GM12878 (cell line): ENCODE measurements around the gene CTNNA3. TPM values are rescaled to one million over a fixed set of nuclear protein-coding genes. Genes with fewer than 3 reads are reported as not detected.

Experiments used
- ATAC-seq: fragments of 200-7000 bp; cut with Tn5 transposase; 3 replicates; pipeline ENCODE4 v1.9.1; 2020; ENCODE audit warnings: mild to moderate bottlenecking, moderate library complexity
- BruUV-seq: library from RNA; stranded (reverse); fragments of 400-500 nt; replicated peaks from 2 replicates; lab custom pipeline; 2021; lab: Mats Ljungman, UMichigan
- CTCF ChIA-PET: fragments of 300-600 bp; sonication (Branson Sonifier 250); formaldehyde crosslinking; extraction: SDS; loops from one replicate; lab custom pipeline; 2021; ENCODE audit warnings: inconsistent platforms; lab: Yijun Ruan, JAX
- POLR2A ChIA-PET: fragments of 350-600 bp; formaldehyde crosslinking; extraction: SDS; loops from one replicate; lab custom pipeline; 2021; ENCODE audit warnings: inconsistent platforms; lab: Charles Lee
- RAD21 ChIA-PET: fragments of 300-600 bp; sonication (Branson Sonifier 250); formaldehyde crosslinking; loops from one replicate; lab custom pipeline; 2023; ENCODE audit warnings: antibody characterized with exemption; ENCODE audit not compliant: unreplicated experiment; lab: Charles Lee
- SMC1A ChIA-PET: fragments of 300-600 bp; sonication (Branson Sonifier 250); formaldehyde crosslinking; loops from one replicate; lab custom pipeline; 2023; ENCODE audit not compliant: unreplicated experiment, uncharacterized antibody; lab: Charles Lee
- DNase-seq: peaks from one replicate; pipeline ENCODE4 v3.0.0-alpha.2; 2011; ENCODE audit warnings: low read depth, low spot score
- FAIRE-seq: peaks from 3 replicates; lab custom pipeline; 2011; peaks lifted over from hg19 to GRCh38; lab: Jason Lieb, UNC
- H2AFZ ChIP-seq: 2 replicates; pipeline ENCODE4 v1.6.0; 2011; ENCODE audit warnings: low read depth, low read length, control low read depth; ENCODE audit not compliant: control insufficient read depth
- H3K27ac ChIP-seq: 2 replicates; pipeline ENCODE4 v1.5.1; 2011; ENCODE audit warnings: control low read depth; ENCODE audit not compliant: control insufficient read depth, insufficient read depth
- H3K27me3 ChIP-seq, 2 experiments: replicated peaks in 1 of 2; 2 replicates each; pipeline versions ENCODE4 v1.6.0 to v1.6.1; 2011; ENCODE audit warnings: low read length in 1 of 2; ENCODE audit not compliant: control insufficient read depth in 2 of 2, insufficient read depth in 2 of 2
- H3K36me3 ChIP-seq, 2 experiments: 2 replicates each; pipeline ENCODE4 v1.5.1; 2011; ENCODE audit warnings: low read length in 1 of 2; ENCODE audit not compliant: control insufficient read depth in 2 of 2, insufficient read depth in 2 of 2
- H3K4me1 ChIP-seq: 2 replicates; pipeline ENCODE4 v1.6.1; 2011; ENCODE audit warnings: mild to moderate bottlenecking, low read length, moderate library complexity, mixed read lengths; ENCODE audit not compliant: control insufficient read depth, insufficient read depth
- H3K4me2 ChIP-seq: 2 replicates; pipeline ENCODE4 v1.6.0; 2011; ENCODE audit warnings: control low read depth; ENCODE audit not compliant: control insufficient read depth, insufficient read depth
- H3K4me3 ChIP-seq: fragments of 200-600 bp; sonication (generic); 2 replicates; pipeline ENCODE4 v1.5.1; 2016
- H3K79me2 ChIP-seq: 2 replicates; pipeline ENCODE4 v1.6.0; 2011; ENCODE audit warnings: low read length; ENCODE audit not compliant: control insufficient read depth, insufficient read depth
- H3K9ac ChIP-seq: 2 replicates; pipeline ENCODE4 v1.8.0; 2011; ENCODE audit warnings: low read length, control low read depth, mixed read lengths; ENCODE audit not compliant: control insufficient read depth, insufficient read depth
- H3K9me3 ChIP-seq: replicated peaks from 3 replicates; pipeline ENCODE4 v1.5.1; 2011; ENCODE audit warnings: mild to moderate bottlenecking, low read length; ENCODE audit not compliant: control insufficient read depth, insufficient read depth
- H4K20me1 ChIP-seq: 2 replicates; pipeline ENCODE4 v1.6.0; 2011; ENCODE audit not compliant: control insufficient read depth, insufficient read depth
- BRCA1 ChIP-seq: IDR thresholded peaks from 2 replicates; pipeline ENCODE4 v1.6.1; 2011; ENCODE audit warnings: low read depth, low read length, improper control_type of control experiment
- EZH2 ChIP-seq: IDR thresholded peaks from 2 replicates; pipeline ENCODE4 v1.6.1; 2012; ENCODE audit warnings: low read depth, mild to moderate bottlenecking, control low read depth, inconsistent platforms, low read length, borderline replicate concordance; ENCODE audit not compliant: control insufficient read depth
- KLF5 ChIP-seq: fragments of 450-650 bp; IDR thresholded peaks from 2 replicates; pipeline ENCODE4 v1.6.1; 2014; ENCODE audit warnings: mild to moderate bottlenecking; ENCODE audit not compliant: partially characterized antibody
- MYC ChIP-seq: IDR thresholded peaks from 2 replicates; pipeline ENCODE4 v1.6.1; 2011; ENCODE audit warnings: mild to moderate bottlenecking, low read length, moderate library complexity, inconsistent platforms; ENCODE audit not compliant: insufficient read depth, insufficient replicate concordance, insufficient read length, severe bottlenecking
- NFXL1 ChIP-seq: fragments of 450-650 bp; IDR thresholded peaks from 2 replicates; pipeline ENCODE4 v1.6.1; 2017; ENCODE audit warnings: antibody characterized with exemption, mild to moderate bottlenecking, borderline replicate concordance
- NR2C1 ChIP-seq: fragments of 450-650 bp; IDR thresholded peaks from 2 replicates; pipeline ENCODE4 v1.6.1; 2017; ENCODE audit warnings: antibody characterized with exemption, mild to moderate bottlenecking, moderate library complexity
- NRF1 ChIP-seq: conservative IDR thresholded peaks from 2 replicates; pipeline ENCODE4 v1.6.1; 2011; ENCODE audit warnings: mild to moderate bottlenecking, low read depth, low read length, improper control_type of control experiment
- PML ChIP-seq: IDR thresholded peaks from 2 replicates; pipeline ENCODE4 v1.6.1; 2012; ENCODE audit warnings: low read length, inconsistent platforms
- POU2F2 ChIP-seq: IDR thresholded peaks from 3 replicates; pipeline ENCODE4 v1.6.1; 2011; ENCODE audit warnings: low read depth, mild to moderate bottlenecking, low read length, borderline replicate concordance
- RCOR1 ChIP-seq: conservative IDR thresholded peaks from 2 replicates; pipeline ENCODE4 v1.6.1; 2012; ENCODE audit warnings: low read depth, low read length, improper control_type of control experiment
- SREBF2 ChIP-seq: IDR thresholded peaks from 2 replicates; pipeline ENCODE4 v1.6.1; 2012; ENCODE audit warnings: mild to moderate bottlenecking, low read length
- SRF ChIP-seq, 2 experiments: IDR thresholded peaks; 2 replicates each; pipeline ENCODE4 v1.6.1; 2011; ENCODE audit warnings: low read depth in 2 of 2, low read length in 2 of 2, mild to moderate bottlenecking in 1 of 2, moderate library complexity in 1 of 2
- TCF7 ChIP-seq: IDR thresholded peaks from 2 replicates; pipeline ENCODE4 v1.6.1; 2014; ENCODE audit warnings: antibody characterized with exemption, borderline replicate concordance
- ZNF622 ChIP-seq: fragments of 450-650 bp; IDR thresholded peaks from 2 replicates; pipeline ENCODE4 v1.6.1; 2017; ENCODE audit warnings: mild to moderate bottlenecking, inconsistent platforms
- ZSCAN29 ChIP-seq: fragments of 450-650 bp; IDR thresholded peaks from 2 replicates; pipeline ENCODE4 v1.6.1; 2017; ENCODE audit warnings: mild to moderate bottlenecking, moderate library complexity
- WGBS: methylation state at CpG from one replicate; pipeline ENCODE4 v1.1.6; 2016; ENCODE audit warnings: low lambda C conversion rate; ENCODE audit not compliant: insufficient replicate concordance, insufficient coverage; ENCODE audit errors: missing lambda C conversion rate; 5-methylcytosine and 5-hydroxymethylcytosine counted together
- in situ Hi-C: fragments of 300-500 bp; cut with MboI; formaldehyde crosslinking; loops from 9 replicates; pipeline ENCODE4 v1.14.3; 2018; ENCODE audit warnings: mixed read lengths
- intact Hi-C: fragments of 100-400 bp; cut with micrococcal nuclease; formaldehyde crosslinking; loops from one replicate; pipeline ENCODE4 v1.14.2; 2022; ENCODE audit not compliant: unreplicated experiment
- polyA plus RNA-seq, 11 experiments: library from polyadenylated mRNA; depleted of rRNA in 4 of 11; unstranded in 6 of 11; stranded (reverse) in 5 of 11; fragments of >200 nt; fragmentation: Nextera tagmentation in 4 of 11; fragmentation: Illumina TruSeq in 1 of 11; extraction: Ambion mirVana in 4 of 11; extraction: Trizol in 1 of 11; gene quantifications; 1 replicate in 1 of 11; 2 replicates in 10 of 11; pipeline versions ENCODE4 v1.2.1 to v1.2.3, GENCODE V29; 2011 to 2016; ENCODE audit warnings: inconsistent platforms in 2 of 11, missing spikeins in 2 of 11, low read depth in 1 of 11
- total RNA-seq, 4 experiments: library from RNA; depleted of rRNA in 3 of 4; stranded (reverse); fragments of >200 nt in 3 of 4; fragmentation: Illumina TruSeq in 1 of 4; extraction: Trizol in 1 of 4; gene quantifications; 2 replicates each; pipeline versions ENCODE4 v1.2.1 to v1.2.3, GENCODE V29; 2013 to 2021
- TF ChIP-seq, protein P1 (sequence below): fragments of 450-650 bp; formaldehyde crosslinking; IDR thresholded peaks from 2 replicates; pipeline ENCODE4 v1.5.0; 2022; ENCODE audit warnings: mild to moderate bottlenecking, missing genetic modification characterization

CTNNA3 gene
- total and polyA plus RNA-seq, 10 of the 15 experiments (the other 5 are each of a cell fraction or from before 2014, with no cell fraction given) = under 0.01 to 4.5 (median 0.22) TPM; not detected in 2

DNA sequence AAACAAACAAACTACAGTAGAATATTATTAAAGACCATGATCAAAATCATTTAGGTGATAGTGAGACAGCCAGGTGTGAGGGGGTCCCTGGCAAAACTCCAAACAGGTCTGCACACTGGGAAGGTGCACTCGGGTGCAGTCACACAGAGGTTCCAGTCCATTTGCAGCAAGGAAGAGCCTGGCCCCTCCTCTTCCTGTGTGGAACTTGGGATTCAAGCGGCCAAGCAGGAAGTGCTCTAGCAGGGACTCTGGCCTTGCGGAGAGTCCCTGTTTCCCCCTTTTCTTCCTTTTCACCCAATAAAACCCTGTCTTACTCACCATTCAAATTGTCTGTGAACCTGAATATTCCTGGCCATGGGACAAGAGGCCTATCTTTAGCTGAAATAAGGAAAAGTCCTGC lies 588.3 kb downstream of the CTNNA3 start:
- ChIA-PET CTCF (no interaction called here), POLR2A (no interaction called here), SMC1A (interaction anchor here (1.5 kb wide), 1 partner anchor 95 kb away, joined by 3 read pairs; no protein-coding TSS in a partner anchor), RAD21 (no interaction called here)
- no peak overlapping the region for H3K4me3 ChIP-seq
- H3K27me3 ChIP-seq = no peaks in the 10 kb centered on the region
- ATAC-seq (no peak), FAIRE-seq (no peak), DNase-seq (no peak)
- no peak for TF ChIP-seq NFXL1
- TF ChIP-seq SREBF2 = no peak
- TF ChIP-seq POU2F2 = no peak
- TF ChIP-seq MYC = no peak
- no peak for TF ChIP-seq BRCA1
- TF ChIP-seq PML = no peak
- no peak for TF ChIP-seq KLF5
- TF ChIP-seq ZNF622 = no peak
- in situ Hi-C loops = no loop called here
- H3K4me1 ChIP-seq = no peaks in the 10 kb centered on the region
- H3K27ac ChIP-seq = no peak overlapping the region
- H2AFZ ChIP-seq = no peak overlapping the region
- no peak overlapping the region for H3K9ac ChIP-seq
- 65% methylated on average over 3 of the region's 3 CpGs for WGBS
- BruUV-seq = no TSS peak
- no peak overlapping the region for H3K4me2 ChIP-seq
- no peaks in the 10 kb centered on the region for H3K79me2 ChIP-seq
- intact Hi-C loops = no loop called here
- no peaks in the 10 kb centered on the region for H3K9me3 ChIP-seq
- H3K36me3 ChIP-seq = no peaks in the 10 kb centered on the region
- H4K20me1 ChIP-seq = no peaks in the 10 kb centered on the region

DNA sequence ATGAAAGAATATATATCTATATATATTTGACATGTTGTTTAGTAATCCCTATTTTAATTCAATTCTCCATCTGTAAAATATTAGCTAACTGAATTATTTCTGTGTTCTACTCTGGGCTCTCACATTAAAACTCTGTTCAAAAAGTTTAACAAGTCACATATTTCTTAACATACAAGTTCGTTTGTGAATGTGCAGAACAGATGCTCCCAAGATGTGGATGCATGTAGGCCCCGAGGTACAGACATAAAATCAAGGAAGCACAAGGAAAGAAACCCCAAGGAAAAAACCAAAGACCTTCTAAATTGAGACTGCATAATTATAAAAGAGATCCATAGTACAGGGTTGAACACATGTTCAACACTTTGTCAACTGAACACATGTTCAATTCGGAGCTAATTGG lies 595.0 kb downstream of the CTNNA3 start:
- no peaks in the 10 kb centered on the region for H4K20me1 ChIP-seq
- H3K9ac ChIP-seq = no peak overlapping the region
- ChIA-PET SMC1A (interaction anchor here (0.6 to 1.7 kb wide), 5 partner anchors 10 to 113 kb away, joined by 3 to 5 read pairs (median 3); no protein-coding TSS in a partner anchor), RAD21 (no interaction called here), POLR2A (no interaction called here), CTCF (interaction anchor here (1.2 to 1.3 kb wide), 2 partner anchors 10 to 17 kb away, joined by 3 to 5 read pairs; no protein-coding TSS in a partner anchor)
- no peak overlapping the region for H2AFZ ChIP-seq
- no peaks in the 10 kb centered on the region for H3K27me3 ChIP-seq
- no peaks in the 10 kb centered on the region for H3K4me1 ChIP-seq
- H3K4me2 ChIP-seq = no peak overlapping the region
- no peak overlapping the region for H3K27ac ChIP-seq
- DNase-seq (no peak), FAIRE-seq (no peak), ATAC-seq (no peak)
- in situ Hi-C loops (no loop called here), intact Hi-C loops (no loop called here)
- H3K79me2 ChIP-seq = no peaks in the 10 kb centered on the region
- no peak overlapping the region for H3K4me3 ChIP-seq
- no TSS peak for BruUV-seq
- 0% methylated on average over 3 of the region's 3 CpGs for WGBS
- no peaks in the 10 kb centered on the region for H3K36me3 ChIP-seq
- H3K9me3 ChIP-seq = no peaks in the 10 kb centered on the region
- TF ChIP-seq NRF1 (no peak), SRF (IDR thresholded peaks at IDR 0.05; ENCODE audit: low read depth in 2 of 2, low read length in 2 of 2) (no peak), EZH2 (no peak), KLF5 (no peak), NR2C1 (no peak), RCOR1 (no peak), ZSCAN29 (no peak), TCF7 (no peak)
- TF ChIP-seq, protein P1, sequence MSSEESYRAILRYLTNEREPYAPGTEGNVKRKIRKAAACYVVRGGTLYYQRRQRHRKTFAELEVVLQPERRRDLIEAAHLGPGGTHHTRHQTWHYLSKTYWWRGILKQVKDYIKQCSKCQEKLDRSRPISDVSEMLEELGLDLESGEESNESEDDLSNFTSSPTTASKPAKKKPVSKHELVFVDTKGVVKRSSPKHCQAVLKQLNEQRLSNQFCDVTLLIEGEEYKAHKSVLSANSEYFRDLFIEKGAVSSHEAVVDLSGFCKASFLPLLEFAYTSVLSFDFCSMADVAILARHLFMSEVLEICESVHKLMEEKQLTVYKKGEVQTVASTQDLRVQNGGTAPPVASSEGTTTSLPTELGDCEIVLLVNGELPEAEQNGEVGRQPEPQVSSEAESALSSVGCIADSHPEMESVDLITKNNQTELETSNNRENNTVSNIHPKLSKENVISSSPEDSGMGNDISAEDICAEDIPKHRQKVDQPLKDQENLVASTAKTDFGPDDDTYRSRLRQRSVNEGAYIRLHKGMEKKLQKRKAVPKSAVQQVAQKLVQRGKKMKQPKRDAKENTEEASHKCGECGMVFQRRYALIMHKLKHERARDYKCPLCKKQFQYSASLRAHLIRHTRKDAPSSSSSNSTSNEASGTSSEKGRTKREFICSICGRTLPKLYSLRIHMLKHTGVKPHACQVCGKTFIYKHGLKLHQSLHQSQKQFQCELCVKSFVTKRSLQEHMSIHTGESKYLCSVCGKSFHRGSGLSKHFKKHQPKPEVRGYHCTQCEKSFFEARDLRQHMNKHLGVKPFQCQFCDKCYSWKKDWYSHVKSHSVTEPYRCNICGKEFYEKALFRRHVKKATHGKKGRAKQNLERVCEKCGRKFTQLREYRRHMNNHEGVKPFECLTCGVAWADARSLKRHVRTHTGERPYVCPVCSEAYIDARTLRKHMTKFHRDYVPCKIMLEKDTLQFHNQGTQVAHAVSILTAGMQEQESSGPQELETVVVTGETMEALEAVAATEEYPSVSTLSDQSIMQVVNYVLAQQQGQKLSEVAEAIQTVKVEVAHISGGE = no peak
